ENCODE measurements around the gene SIGLEC12. TPM values are rescaled to one million over a fixed set of nuclear protein-coding genes. Genes with fewer than 3 reads are reported as not detected.

SIGLEC12 gene
- total RNA-seq, 1 donor from 2014 or later = not detected

DNA sequence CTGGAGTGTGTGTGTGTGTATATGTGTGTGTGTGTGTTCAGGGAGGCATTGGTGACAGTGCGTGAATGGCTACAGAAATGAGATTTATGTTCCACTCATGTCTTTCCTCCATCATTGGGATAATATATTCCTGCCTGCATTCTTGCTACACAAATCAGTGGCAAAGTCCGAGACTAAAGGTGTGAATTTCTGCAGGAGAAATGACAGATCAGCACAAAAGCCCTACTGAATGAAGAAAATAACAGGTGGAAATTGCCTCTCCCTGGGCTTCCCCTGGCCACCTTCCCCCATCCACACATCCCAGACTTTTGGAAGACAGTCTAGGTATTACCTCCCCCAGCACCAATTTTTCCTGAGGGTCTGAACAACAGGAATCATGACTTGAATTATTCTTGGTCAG, 19.8 kb upstream of the SIGLEC12 start:
- H3K4me1 Mint-ChIP-seq (ENCODE audit: low read depth) = no peaks in the 10 kb centered on the region

DNA sequence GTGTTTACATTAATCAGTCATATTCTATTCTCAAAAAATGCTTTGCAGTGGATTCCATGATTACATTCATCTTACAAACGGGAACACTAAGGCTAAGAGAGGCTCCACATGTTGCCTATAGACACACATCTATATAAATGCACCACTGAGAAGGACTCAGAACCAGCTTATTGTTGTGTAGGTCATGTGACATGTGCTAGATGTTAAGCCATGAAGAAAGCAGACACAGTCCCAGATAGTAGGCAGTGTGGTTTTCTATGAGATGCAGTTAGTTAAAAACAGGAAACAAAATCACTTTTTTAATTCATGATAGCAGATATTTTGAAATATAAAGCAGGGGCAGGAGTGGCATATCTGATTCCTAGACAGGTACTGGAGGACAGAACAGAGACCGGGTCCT, 19.1 kb upstream of the SIGLEC12 start:
- H3K27me3 Mint-ChIP-seq (ENCODE audit: low read depth) = peaks cover 2% of the 10 kb centered on the region
- no peak overlapping the region for H3K4me3 Mint-ChIP-seq (ENCODE audit: unreplicated experiment)
- H3K27ac Mint-ChIP-seq (ENCODE audit: unreplicated experiment) = no peak overlapping the region
- no peaks in the 10 kb centered on the region for H3K4me1 Mint-ChIP-seq (ENCODE audit: low read depth)
- H3K9me3 Mint-ChIP-seq (ENCODE audit: low read depth) = peaks cover 14% of the 10 kb centered on the region
- no peaks in the 10 kb centered on the region for H3K36me3 Mint-ChIP-seq (ENCODE audit: low read depth)
- no peak for DNase-seq (ENCODE audit: low spot score)
- TF ChIP-seq, protein P1, sequence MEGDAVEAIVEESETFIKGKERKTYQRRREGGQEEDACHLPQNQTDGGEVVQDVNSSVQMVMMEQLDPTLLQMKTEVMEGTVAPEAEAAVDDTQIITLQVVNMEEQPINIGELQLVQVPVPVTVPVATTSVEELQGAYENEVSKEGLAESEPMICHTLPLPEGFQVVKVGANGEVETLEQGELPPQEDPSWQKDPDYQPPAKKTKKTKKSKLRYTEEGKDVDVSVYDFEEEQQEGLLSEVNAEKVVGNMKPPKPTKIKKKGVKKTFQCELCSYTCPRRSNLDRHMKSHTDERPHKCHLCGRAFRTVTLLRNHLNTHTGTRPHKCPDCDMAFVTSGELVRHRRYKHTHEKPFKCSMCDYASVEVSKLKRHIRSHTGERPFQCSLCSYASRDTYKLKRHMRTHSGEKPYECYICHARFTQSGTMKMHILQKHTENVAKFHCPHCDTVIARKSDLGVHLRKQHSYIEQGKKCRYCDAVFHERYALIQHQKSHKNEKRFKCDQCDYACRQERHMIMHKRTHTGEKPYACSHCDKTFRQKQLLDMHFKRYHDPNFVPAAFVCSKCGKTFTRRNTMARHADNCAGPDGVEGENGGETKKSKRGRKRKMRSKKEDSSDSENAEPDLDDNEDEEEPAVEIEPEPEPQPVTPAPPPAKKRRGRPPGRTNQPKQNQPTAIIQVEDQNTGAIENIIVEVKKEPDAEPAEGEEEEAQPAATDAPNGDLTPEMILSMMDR (IDR thresholded peaks at IDR 0.05) = no peak

More for the DNA sequence above, 19.8 kb upstream of the SIGLEC12 start:
- no peak overlapping the region for H3K4me3 Mint-ChIP-seq (ENCODE audit: unreplicated experiment)
- DNase-seq (ENCODE audit: low spot score) = no peak
- TF ChIP-seq, protein P1 (IDR thresholded peaks at IDR 0.05) = no peak
- no peaks in the 10 kb centered on the region for H3K36me3 Mint-ChIP-seq (ENCODE audit: low read depth)
- peaks cover 14% of the 10 kb centered on the region for H3K9me3 Mint-ChIP-seq (ENCODE audit: low read depth)
- H3K27me3 Mint-ChIP-seq (ENCODE audit: low read depth) = peaks cover 2% of the 10 kb centered on the region
- no peak overlapping the region for H3K27ac Mint-ChIP-seq (ENCODE audit: unreplicated experiment)

DNA sequence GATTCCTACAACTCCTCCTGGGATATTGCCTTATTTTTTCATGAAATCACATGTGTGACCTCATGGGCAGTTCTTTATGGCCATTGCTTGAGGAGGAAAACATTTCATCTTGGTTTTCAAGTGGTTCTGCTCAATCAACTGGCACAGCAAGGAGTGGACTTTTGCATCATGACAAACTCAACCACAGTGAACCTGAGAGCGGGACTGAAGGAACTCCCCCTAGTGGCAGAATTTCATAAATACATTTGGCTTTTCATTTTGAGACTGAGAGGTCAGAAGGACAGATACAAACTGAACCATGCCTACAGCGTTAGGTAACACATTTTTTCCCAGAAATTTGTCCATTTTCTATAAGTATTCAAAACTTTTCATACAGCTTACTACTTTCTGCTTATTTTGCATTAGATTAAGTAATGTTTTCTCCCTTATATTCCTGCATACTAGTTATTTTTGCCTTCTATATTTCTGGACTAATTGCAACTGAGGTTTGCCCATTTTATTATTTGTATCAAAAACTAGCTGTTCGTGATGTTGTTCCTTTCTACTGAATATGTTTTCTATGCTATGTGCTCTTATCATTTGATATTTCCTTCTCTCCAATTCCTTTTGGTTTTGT, 13.4 kb upstream of the SIGLEC12 start:
- Mint-ChIP-seq H3K4me3 (ENCODE audit: unreplicated experiment) (no peak overlapping the region), H3K4me1 (ENCODE audit: low read depth) (no peaks in the 10 kb centered on the region), H3K27me3 (ENCODE audit: low read depth) (peaks cover 9% of the 10 kb centered on the region), H3K36me3 (ENCODE audit: low read depth) (no peaks in the 10 kb centered on the region), H3K9me3 (ENCODE audit: low read depth) (peaks cover 3% of the 10 kb centered on the region), H3K27ac (ENCODE audit: unreplicated experiment) (no peak overlapping the region)
- TF ChIP-seq, protein P1 (IDR thresholded peaks at IDR 0.05) = peak; percentile 83
- no peak for DNase-seq (ENCODE audit: low spot score)

DNA sequence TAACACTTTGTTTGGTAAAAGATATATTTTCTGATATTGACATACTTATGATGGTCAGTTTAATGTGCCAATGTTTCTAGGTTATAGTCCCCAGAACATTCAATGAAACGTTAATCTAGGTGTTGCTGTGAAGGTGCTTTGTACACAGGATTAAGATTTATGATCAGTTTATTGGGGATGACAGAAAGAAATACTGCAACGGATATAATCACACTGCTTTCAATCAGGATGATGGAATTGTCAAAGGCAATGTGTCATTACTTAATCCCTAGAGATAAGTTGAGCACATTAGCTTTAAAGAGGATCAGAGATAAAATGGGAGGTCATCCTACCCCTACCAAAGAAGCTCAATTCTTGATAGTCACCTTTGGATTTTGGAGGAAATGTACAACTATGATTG, 12.4 kb upstream of the SIGLEC12 start:
- peaks cover 9% of the 10 kb centered on the region for H3K27me3 Mint-ChIP-seq (ENCODE audit: low read depth)
- H3K9me3 Mint-ChIP-seq (ENCODE audit: low read depth) = peaks cover 3% of the 10 kb centered on the region
- TF ChIP-seq, protein P1 (IDR thresholded peaks at IDR 0.05) = no peak
- DNase-seq (ENCODE audit: low spot score) = no peak
- no peaks in the 10 kb centered on the region for H3K4me1 Mint-ChIP-seq (ENCODE audit: low read depth)
- H3K36me3 Mint-ChIP-seq (ENCODE audit: low read depth) = no peaks in the 10 kb centered on the region
- H3K27ac Mint-ChIP-seq (ENCODE audit: unreplicated experiment) = no peak overlapping the region
- H3K4me3 Mint-ChIP-seq (ENCODE audit: unreplicated experiment) = no peak overlapping the region

DNA sequence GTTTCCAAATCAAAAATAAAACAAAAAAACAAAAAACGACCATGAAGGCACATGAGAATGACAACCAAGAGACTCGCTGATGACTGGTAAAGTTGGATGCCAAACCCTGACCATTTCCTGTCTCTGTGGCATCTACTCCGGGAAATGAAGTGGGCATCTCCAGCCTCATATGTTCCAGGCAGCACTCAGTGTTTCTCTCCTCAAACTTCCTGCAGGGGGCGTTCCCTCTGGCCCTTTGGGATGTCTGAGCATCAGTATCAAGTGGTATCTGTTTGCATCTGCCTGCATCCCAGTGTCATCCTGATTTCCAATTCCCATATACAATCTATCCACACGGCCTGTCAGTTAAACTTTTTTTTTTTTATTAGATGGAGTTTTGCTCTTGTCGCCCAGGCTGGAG, 9.8 kb upstream of the SIGLEC12 start:
- Mint-ChIP-seq H3K4me1 (ENCODE audit: low read depth) (no peaks in the 10 kb centered on the region), H3K27me3 (ENCODE audit: low read depth) (peaks cover 7% of the 10 kb centered on the region), H3K4me3 (ENCODE audit: unreplicated experiment) (no peak overlapping the region), H3K36me3 (ENCODE audit: low read depth) (no peaks in the 10 kb centered on the region), H3K9me3 (ENCODE audit: low read depth) (no peaks in the 10 kb centered on the region), H3K27ac (ENCODE audit: unreplicated experiment) (no peak overlapping the region)
- TF ChIP-seq, protein P1 (IDR thresholded peaks at IDR 0.05) = peak; percentile 18
- no peak for DNase-seq (ENCODE audit: low spot score)

Data from chondrocyte (in vitro differentiated cells).